TTC549 (cell line): ENCODE measurements around the gene AQP7.
"Not testable (repeated sequence)": the region's sequence is repeated elsewhere in the genome, so short reads cannot be mapped to it uniquely, and the experiment has no call there.

Source experiments
- FAIRE-seq: peaks from 2 replicates; lab custom pipeline; 2012; peaks lifted over from hg19 to GRCh38; lab: Jason Lieb, UNC

AQP7 gene

DNA sequence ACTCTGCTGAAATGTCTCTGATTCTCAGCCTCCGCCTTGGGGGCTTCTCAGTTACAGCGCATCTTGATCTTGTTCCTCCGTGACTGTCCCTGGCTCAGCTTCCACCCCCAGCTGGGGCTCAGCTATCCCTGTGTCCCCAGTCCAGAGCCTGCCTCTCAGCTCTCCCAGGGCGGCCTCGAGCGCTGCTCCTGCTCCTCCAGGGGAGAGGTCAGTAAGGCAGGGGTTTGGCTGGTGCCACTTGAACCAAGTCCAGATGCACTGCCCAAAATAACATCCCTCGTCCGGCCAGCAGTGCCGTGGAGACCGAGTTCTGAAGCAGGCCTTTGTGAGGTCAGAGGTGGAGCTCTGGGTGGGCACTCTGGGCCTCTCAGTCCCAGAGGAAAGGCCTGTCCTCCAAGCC is at the start of gene AQP7:
AQP7 (minus strand) TSS at position 198 of the 400 bp plus-strand sequence. CDS start 1,306 bp downstream, outside the sequence.
- FAIRE-seq: not testable (repeated sequence)

DNA sequence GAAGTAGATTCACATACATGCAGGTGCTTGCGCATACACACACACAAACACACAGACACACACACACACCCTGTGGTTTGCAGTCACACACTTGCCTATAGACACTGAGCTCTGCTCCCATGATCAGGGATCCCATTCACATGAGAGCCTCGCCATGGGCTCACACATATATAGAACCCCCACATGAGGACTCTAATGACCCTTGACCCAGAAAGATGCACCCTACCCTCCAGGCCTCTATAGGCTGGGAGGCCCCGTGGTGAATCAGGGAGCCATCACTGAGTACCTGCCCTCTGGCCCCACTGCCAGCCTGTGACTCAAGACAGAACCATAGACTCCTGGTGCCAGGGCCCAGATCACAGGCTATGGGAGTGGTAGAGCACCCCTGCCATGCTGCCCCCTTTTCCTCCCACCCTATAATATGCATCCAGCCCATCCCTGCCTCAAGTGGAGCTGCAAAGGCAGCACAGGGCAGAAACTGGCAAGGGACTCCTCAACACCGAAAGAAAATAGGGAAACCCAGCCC is 48.3 kb upstream of the AQP7 start:
- FAIRE-seq: no peak

GRCh38 chr9:33449715-33450114 is 47.3 kb upstream of the AQP7 start:
- FAIRE-seq: no peak

- FAIRE-seq: no peak
These were observed 45.6 kb upstream of the AQP7 start for GRCh38 chr9:33447799-33448553.

- FAIRE-seq: no peak
These were observed 44.8 kb upstream of the AQP7 start, which contains the start of gene AQP3 for GRCh38 chr9:33446946-33447798. Gene AQP3 (minus strand): TSS chr9:33447593. CDS start chr9:33447530, 63 bp downstream.

GRCh38 chr9:33446240-33446945 is 44.0 kb upstream of the AQP7 start:
- FAIRE-seq: no peak

- FAIRE-seq: no peak
These were observed 43.2 kb upstream of the AQP7 start for GRCh38 chr9:33445389-33446239.

DNA sequence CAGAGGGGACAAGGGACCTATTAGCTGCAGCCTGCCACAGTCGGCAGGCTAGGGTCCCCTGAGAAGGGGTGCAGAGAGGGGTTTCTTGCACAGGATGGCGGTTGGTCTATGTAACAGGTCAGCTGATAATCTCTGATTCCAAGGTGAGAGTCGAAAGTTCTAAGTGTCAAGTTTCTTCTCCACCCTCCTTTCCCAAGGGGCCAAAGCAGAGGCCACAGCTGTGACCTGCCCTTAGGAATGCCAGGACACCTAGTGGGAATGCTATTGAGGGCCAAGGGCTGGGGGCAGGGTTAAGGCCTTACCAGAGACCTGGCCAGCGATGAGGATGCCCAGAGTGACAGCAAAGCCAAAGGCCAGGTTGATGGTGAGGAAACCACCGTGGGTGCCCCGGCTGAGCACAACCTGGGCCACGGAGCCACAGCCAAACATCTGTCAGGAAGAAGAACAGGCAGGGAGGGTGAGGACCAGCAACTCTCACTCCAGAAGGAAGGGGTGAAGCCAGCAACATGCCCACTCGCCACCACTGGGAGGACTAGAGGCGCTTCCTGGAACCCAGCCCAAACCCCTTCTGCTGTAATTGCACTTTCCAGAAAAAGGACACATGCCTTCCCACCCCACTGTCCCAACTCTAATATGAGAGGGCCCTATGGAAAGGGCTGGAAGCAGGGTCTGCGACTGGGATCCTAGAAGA is 41.2 kb upstream of the AQP7 start:
- no peak for FAIRE-seq

- no peak for FAIRE-seq
These were observed 40.7 kb upstream of the AQP7 start for GRCh38 chr9:33443047-33443446.

GRCh38 chr9:33442125-33442524 is 39.8 kb upstream of the AQP7 start:
- FAIRE-seq: no peak

DNA sequence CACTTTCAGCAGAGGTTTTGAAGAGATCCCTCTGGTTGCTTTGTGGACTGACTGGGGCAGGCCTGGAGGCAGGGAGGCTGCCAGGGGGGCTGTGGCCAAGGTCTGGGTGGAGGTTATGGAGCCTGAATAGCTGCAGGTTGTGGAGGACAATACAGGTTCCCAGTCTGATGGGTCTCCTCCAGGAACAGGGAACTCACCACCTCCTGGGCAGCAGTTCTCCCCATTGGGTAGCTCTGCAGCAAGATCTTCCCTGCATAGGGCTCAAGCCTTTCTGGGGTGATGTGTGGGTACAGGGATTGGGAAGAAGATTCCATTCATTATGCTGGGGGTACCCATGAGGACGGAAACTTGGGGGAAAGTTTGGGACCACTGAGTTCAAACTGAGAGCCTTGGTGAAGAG is 38.2 kb upstream of the AQP7 start:
- FAIRE-seq: no peak

GRCh38 chr9:33440204-33440603 is 37.8 kb upstream of the AQP7 start:
- no peak for FAIRE-seq

- FAIRE-seq: no peak
These were observed 37.4 kb upstream of the AQP7 start for GRCh38 chr9:33439731-33440130.

GRCh38 chr9:33438926-33439680 is 36.7 kb upstream of the AQP7 start:
- FAIRE-seq: no peak

- no peak for FAIRE-seq
These were observed 35.5 kb upstream of the AQP7 start for GRCh38 chr9:33437898-33438297.

GRCh38 chr9:33437205-33437604 is 34.8 kb upstream of the AQP7 start:
- no peak for FAIRE-seq

DNA sequence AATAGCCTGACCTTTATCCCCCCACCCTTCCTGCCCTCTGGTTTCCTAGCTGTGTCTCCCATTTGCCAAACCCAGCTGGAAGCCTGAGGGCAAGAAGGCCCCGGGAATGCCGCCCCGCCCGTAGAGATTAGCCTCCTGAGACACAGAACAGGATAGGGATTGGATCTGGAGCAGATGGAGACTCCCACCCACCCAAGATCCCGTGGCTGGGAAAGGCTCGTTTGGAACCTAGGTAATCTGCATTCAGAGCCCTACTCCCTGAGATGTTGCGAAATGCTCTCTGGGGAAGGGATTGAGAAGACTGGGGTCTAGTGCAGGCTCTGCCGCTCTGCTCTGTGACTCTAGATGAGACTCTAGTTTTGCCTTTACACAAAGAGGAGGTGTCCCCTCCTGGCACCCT is 34.1 kb upstream of the AQP7 start:
- FAIRE-seq: no peak

- no peak for FAIRE-seq
These were observed 33.5 kb upstream of the AQP7 start for GRCh38 chr9:33435821-33436277.

- no peak for FAIRE-seq
These were observed 32.1 kb upstream of the AQP7 start for GRCh38 chr9:33434317-33435105.
